ENCODE results near the gene BCL11B.

DNA sequence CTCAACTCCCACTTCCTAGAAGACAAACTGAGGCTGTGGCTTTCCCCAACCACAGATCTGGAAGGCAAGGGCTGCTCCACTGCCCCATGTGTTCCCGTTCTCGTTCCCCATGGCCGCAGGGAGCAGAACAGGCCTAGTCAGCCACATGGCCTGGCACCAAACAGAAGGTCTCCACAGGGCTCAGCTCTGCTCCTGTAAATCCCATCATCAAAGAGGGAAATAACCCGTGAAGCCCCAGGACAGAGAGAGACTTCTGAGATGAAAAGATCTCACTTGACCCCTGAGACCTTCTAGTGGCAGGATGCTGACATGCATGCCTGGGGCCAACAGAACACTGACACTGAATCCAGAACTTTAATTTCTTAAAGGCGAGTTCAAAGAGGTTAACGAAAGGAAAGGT, 68.9 kb downstream of the BCL11B start:
- TF ChIP-seq GATA2 (IDR thresholded peaks at IDR 0.05; ENCODE audit: low read depth, low read length) (no peak), GATA3 (IDR thresholded peaks at IDR 0.05; ENCODE audit: low read depth, low read length) (no peak)

Measured in SH-SY5Y (cell line).